GM19397 (cell line): ENCODE data around the gene GUCD1.
A peak's percentile ranks its signal among the peaks of the same experiment; 100 is the strongest.
"Not testable (repeated sequence)": the region's sequence is repeated elsewhere in the genome, so short reads cannot be mapped to it uniquely, and the experiment has no call there.

Source experiments
- ATAC-seq: cut with Tn5 transposase; IDR thresholded peaks from one replicate; pipeline ENCODE4 v1.9.1; 2021; ENCODE audit warnings: mild to moderate bottlenecking, moderate library complexity; ENCODE audit not compliant: unreplicated experiment

GUCD1 gene

DNA sequence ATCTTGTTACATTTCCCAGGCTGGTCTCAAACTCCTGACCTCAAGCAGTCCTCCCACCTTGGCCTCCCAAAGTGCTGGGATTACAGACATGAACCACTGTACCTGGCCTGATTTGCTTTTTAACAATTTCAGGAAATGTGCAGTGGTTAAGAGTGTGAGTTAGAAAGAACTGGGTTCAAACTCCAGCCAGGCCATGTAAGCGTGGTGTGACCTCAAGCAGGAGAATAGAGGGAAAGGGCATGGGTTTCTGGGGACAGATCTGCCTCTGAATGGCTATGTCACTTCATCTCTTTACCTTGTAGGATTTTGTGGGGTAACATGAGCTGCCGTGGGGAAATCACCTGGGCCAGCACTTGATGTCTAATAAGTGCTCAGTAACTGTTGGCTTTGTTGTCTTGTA, 10.1 kb upstream of the GUCD1 start:
- no peak for ATAC-seq

DNA sequence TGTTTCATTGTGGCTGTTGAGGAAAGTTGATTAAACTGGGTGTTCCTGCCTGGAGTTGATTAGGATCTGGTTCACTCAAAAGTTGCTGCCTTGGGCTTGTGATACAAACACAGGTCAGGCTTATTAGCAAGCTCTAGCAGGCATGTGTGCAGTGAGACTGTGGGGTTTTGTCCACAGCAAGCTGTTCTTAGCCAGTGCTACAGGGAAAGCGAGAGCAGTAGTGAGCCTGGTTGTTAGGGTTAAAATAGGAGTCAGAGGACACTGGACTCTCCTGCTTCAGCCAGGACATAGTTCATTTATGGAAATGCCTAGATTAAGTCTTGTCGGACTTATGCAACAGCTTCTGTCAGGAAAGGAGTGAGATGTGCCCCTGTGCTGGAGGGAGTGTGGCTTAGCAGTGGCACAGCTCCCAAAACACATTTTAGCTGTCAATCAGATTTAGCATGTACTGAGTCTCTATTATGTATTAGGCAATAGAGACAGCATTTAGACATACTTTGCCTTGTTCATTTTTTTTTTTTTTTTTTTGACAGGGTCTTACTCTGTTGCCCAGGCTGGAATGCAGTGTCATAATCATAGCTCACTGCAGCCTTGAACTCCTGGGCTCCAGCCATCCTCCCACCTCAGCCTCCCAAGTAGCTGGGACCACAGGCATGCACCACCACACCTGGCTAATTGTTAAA, 9.6 kb upstream of the GUCD1 start:
- ATAC-seq: no peak

DNA sequence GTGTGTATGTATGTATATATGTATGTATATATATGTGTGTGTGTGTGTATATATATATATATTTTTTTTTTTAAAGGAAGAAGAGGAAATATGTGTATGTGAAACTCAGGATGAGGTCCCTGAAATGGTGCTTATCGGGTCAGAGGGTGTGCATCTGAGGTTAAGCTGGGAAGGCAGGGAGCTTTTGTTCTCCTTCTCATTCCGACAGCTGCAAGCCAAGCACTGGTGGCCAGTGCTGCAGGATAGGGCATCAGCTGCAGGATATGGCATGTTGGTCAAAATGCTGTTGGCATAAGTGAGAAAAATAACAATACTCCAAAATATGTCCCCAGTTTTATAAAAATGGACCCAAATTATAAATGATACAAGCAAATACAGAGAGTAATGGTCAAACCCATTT, 8.3 kb upstream of the GUCD1 start:
- no peak for ATAC-seq

- no peak for ATAC-seq
These were observed 4.5 kb upstream of the GUCD1 start for GRCh38 chr22:24559471-24559870.

DNA sequence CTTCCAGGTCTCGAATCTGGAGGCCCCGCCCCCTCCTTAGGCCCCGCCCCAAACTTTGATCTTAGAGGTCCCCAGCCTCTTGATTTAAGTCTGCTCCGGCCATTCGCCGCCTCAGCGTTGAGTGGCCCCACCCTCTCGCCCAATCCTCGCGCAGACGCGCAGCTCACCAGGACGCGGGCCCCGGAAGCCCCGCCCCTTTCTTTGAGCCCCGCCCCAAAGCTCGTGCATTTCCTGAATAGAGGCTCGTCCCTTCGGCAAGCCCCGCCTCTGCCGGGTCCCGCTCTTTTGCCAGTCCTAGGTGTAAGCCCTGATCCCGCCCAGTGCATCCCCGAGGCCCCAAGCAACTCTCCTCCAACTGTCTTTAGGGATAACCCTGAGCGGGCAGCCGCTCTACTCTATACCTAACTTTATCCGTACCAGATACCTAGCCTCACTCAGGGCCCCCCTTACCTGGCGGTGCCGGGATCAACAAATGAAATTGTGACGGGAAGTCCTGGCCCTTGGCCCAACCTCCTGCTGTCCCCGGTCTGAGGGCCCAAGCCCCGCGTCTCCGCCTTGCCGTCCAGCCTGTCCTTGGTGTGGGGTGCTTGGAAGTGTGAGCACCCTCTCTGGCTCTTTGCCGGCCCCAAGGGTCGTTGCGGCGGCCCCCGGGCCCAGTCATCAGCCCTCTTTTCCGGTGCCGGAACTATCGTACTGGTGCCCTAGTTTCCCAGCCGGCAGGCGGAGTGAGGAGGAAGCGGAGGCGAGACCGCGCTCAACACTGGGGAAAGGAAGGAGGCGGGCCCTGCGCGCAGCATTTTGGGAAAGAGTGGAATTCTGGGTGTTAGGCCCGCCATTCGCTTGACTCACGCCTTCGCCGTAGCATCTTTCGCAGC, 464 bp upstream of the GUCD1 start, which contains the start of gene SNRPD3:
Gene SNRPD3, plus strand, starts transcription at position 835 of the 875 bp plus-strand sequence. CDS start 1,676 bp downstream, outside the sequence.
- ATAC-seq: peak; percentile 69

- ATAC-seq: no peak
These were observed 1.2 kb downstream of the GUCD1 start for GRCh38 chr22:24553597-24554312.

GRCh38 chr22:24552503-24553286, 2.2 kb downstream of the GUCD1 start:
- ATAC-seq: not testable (repeated sequence)

GRCh38 chr22:24550902-24551435, 4.0 kb downstream of the GUCD1 start:
- no peak for ATAC-seq

DNA sequence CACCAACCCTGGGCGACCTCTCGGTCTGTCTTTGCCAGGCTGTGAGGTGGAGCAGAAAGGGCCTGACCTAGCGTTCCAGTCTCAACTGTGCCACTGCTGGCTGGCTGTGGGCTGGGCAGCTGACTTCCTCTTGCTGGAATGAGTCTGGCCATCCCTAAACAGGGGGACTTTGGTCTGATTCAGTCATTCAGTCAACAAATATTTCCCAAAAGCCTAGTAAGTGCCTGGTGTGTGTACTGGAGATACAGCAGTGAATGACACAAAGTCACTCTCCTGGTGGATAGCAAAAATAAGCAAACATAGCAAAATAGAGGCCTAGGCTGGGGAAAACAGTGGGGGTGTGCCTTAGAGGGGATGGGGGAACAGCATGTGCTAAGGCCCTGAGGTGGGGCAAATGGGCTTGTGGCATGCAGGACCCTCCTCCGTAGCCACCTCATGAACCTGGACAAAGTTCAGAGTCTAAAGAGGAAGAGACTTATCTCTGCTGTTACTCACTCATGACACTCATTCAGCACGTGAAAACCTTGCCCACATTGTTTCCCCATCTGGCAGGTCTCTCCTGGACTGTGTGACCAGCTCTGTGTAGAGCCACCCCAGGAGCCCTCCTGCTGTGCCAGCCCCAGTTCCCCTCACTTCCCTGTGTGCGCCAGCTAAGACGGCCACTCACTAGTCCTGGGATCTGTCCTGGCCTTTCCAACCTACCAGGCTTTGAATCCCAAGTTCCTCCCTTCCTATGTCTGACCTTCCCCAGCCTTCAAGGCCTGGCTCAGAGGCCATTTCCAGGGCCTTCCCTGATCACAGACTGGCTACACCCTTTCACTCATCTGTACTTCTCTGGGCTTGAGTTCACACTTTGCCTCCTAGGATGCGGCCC, 4.7 kb downstream of the GUCD1 start:
- ATAC-seq: no peak

DNA sequence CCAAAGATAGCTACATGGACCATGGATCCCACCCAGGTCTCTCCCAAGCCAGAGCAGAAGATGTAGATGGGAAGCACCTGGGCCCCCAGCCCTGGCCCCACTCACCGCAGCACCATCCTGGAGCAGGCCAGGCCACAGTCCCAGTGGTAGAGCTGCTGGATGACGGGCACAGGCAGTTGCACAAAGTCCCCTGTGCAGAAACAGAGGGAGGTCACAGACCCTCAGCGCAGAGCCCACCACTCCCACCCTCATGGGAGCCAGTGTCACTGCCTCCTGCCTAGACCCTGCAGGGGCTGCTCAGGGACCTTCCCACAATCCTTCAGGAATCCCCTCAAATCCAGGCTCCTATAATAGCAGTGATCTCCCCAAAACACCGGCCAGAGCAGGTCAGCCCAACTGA, 6.1 kb downstream of the GUCD1 start:
- ATAC-seq: no peak

DNA sequence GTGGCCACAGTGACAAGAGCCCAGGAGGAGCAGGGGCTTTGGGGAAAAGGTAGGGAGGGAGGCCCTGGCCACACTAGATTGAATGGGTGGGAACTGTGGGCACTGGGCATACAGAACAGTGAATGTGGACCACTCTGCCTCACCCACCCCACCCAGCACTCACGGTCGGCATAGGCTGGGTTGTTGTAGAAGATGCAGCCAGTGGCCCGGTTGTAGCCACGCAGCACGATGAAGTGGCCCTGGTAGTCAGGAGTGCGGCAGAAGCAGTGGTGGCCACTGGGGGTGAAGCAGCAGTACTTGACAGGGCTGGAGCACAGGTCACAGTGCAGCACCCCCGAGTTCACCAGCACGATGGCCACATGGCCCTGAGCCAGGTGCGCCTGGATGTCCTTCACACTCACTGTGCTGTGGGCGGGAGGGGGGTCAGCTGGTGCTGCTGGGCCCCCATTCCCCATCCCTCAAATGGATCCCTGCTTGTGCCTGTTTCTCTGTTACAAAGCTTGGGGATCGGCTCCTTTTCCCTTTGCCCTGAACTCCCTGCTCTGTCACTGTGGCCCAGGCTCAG, 11.2 kb downstream of the GUCD1 start:
- ATAC-seq: no peak

DNA sequence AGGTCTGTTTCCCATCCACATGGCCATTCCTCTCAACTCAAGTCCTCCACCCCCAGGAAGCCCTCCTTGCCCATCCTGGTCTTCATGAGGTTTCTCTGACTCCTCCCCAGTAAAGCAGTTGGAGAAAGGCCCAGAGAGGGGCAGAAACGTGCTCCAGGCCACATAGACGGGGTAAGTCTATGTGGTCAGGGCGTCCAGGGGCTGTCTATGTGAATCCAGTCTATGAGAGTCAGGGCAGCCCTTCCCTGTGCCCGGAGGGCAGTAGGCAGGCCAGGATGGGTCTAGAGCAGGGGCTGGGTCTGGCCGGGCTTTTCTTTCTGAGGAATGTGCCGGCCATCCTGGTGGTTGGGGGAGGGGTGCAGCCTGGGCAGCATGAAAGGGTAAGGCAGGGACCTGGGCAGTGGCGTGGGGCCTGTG, 11.7 kb downstream of the GUCD1 start:
- ATAC-seq: no peak

GRCh38 chr22:24542641-24543040, 12.3 kb downstream of the GUCD1 start:
- ATAC-seq: no peak

DNA sequence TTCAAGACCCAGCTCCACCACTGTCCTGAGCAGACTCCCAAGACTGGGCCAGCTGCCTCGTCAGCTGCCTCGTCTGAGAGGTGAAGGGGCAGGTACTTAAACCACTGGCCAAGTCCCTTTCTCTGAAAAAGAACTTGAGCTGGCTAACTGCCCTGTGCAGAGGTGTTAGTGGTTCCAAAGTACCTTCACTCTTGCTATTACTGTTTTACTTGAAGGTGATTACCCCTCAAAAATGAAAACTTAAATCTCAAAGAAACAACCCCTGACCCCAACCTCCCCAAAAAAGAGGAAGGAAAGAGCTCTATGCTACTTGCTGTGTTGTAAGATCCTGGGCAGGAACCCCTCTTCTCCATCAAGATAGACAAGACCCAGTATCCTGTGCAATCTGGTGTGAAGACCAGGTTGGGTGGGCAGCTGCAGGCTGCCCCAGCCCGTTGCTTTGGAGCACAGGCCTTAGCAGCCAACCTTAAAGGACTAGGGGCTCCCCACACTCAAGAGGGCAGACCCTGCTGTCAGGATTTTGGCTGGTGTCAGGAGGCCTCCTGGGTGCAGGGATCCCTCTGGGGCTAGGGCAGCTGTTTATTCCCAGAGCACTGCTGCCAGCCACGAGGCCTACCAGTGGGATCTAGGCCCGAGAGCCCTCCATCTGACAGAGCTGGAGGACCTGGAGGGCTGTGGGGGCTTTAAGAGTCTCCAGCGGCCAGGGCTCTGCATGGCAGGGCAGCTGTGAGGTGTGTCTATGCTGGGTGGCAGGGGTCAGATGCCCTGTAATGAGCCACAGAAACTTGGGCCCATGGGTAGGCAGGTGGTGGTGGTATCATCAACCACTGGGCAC, 13.0 kb downstream of the GUCD1 start:
- no peak for ATAC-seq

DNA sequence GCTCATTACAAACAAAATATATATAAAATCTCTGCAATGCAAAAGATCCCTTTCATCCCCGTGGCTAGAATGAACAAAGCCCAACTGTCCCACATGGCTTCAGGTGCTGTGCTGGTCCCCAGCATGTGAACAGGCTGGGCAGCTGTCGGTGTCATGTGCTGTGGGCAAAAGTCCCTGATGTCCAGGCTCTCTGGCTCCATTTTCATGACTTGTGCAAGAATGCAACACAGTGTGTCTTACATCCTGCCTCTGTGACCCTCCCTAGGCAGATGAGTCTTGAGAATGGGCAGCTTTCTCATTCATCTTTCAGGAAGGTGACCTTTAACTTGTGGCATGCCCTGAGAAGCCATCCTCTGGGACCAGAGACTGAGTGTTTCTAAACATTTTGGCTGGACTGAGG, 14.5 kb downstream of the GUCD1 start:
- no peak for ATAC-seq

DNA sequence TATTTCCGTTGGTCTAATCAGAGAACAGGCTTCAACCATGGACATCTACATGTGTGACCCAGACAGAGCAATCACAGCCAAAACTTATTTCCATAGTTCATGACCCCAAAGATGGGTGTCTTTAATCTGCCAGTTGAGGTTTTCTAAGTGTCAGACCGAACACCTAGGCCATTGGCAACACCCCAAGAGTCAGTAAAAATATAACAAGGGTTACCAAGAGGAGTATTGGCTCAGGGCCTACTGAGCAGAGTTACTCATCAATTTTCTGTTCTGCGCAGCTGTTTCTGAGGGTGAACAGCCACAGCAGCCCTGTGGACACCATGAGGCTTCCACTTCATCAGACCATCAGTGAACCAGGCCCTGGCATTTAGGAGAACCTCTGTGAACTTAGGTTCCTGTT, 18.8 kb downstream of the GUCD1 start:
- ATAC-seq: no peak

DNA sequence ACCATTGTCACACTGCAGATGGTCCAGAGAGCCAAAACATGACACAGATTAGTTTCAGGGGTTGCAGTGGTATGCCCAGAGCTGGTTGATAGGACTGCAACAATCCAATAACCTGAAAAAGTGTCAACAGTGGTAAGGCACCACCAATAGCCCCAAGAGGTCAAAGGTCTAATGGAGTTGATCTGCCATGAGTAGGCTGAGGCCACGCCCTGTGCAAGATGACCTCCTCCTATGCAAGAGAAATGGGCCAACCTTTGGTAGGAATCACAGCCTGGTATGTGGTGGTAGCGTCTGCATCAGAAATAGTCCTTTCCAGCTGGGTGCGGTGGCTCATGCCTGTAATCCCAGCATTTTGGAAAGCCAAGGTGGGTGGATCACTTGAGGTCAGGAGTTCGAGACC, 19.6 kb downstream of the GUCD1 start:
- ATAC-seq: no peak

DNA sequence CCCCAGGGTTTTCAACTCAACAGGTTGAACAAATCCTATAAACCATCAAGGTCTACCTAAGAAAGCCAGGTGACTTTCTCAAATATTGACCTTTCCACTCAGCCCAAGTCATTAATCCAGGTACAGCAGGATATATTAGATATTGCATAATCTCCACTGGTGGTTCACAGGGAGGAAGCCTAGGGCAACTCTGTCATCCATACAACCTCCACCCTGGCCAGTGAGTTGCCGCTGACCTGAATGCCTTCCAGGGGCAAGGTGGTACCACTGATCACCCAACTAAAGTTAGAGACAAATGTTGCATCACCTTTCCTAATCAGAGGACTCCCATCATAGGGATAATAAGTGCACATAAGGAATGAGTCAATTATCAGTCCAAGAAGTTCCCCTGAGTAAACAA, 22.9 kb downstream of the GUCD1 start:
- no peak for ATAC-seq
